Measurements from ENCODE around the gene SELENBP1.
A peak's percentile ranks its signal among the peaks of the same experiment; 100 is the strongest.
"Not testable (repeated sequence)": the region's sequence is repeated elsewhere in the genome, so short reads cannot be mapped to it uniquely, and the experiment has no call there.

Gene SELENBP1

DNA sequence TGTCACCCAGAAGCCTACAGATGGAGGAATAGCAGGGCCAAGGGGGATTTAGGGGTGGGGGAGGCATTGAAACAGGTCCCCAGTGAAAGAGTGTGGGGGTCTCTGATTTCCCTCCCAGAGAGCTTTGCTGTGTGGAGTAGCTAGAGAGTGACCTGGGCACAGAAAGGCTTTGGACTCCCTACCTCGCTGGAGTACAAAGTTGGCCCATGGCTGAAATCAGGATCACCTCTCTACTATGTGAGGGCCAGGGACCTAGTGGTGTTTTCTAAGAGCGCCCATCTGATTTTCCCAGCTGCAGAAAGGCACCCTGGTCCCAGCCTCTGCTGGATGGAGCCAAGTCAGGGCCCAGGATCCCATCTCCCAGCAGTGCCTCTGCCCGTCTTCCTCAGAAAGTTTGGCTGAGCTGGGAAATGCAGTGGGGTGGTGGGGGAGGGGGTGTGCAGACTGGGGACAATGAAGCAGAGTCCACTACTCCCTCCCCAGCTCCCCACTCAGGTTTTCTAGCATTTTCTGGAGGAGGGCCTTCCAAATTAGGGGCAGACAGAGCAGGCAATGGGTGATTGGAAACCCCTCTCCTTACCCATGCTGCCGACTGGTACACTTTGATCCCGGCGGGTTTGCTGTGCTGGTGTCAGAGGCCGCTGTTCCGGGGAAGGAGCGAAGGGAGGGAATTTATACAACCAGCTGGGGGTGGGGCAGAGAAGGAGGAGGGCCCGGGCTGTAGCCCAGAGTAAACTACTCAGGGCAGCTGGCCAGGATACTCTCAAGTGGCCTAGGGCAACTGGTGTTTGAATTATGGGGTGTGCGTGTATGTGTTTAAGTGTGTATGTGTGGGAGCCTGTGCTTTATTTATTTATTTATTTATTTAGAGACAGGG lies at the start of gene SELENBP1:
SELENBP1 (minus strand) TSS at position 648 of the 877 bp plus-strand sequence; CDS start at position 584, 64 bp downstream.
- DNase-seq, result no peak

GRCh38 chr1:151419819-151420218 lies 47.3 kb upstream of the SELENBP1 start:
- no peak for DNase-seq

DNA sequence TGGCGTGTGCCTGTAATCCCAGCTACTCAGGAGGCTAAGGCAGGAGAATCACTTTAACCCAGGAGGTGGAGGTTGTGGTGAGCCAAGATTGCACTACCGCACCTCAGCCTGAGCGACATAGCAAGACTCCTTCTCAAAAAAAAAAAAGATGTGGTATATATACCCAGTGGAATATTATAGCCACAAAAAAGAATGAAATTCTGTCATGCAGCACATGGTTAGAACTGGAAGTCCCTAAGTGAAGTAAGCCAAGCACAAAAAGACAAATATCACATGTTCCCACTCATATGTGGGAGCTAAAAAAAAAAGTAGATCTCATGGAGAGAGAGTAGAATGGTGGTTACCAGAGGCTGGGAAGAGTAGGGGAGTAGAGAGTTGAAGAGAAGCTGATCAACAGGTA lies 45.6 kb upstream of the SELENBP1 start:
- DNase-seq, result no peak

DNA sequence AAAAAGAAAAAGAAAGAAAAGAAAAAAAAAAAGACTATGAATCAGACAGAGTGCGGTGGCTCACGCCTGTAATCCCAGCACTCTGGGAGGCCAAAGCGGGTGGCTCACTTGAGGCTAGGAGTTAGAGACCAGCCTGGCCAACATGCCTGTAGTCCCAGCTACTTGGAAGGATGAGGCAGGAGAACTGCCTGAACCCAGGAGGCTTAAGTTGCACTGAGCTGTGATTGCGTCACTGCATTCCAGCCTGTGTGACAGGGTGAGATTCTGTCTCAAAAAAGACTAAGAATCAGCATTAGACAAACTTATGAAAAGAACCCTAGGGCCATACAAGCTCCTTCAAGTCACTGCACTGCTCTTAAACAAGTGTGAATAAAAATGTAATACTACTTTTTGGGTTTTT lies 43.7 kb upstream of the SELENBP1 start:
- DNase-seq, result no peak

- no peak for DNase-seq
Observed at GRCh38 chr1:151411884-151412283, 39.4 kb upstream of the SELENBP1 start.

DNA sequence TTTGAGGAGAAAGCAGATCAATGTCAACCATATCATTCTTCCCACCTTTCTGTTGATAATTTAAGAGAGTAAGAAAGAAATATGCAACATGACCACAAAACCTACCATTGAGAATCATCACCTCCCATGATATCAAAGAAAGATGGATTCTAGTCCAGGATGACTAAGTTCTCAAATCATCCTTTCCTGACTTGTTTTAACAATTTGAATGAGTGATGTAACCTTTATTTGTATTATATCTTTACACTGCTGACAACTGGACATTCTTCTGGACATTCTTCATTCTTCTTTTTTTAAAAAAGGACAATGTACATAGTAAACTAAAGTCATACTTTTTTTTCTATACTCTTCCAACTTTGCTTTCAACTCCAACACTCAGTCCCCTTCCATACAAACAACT lies 36.4 kb upstream of the SELENBP1 start:
- no peak for DNase-seq

- no peak for DNase-seq
Observed at GRCh38 chr1:151407304-151407703, 34.8 kb upstream of the SELENBP1 start.

DNA sequence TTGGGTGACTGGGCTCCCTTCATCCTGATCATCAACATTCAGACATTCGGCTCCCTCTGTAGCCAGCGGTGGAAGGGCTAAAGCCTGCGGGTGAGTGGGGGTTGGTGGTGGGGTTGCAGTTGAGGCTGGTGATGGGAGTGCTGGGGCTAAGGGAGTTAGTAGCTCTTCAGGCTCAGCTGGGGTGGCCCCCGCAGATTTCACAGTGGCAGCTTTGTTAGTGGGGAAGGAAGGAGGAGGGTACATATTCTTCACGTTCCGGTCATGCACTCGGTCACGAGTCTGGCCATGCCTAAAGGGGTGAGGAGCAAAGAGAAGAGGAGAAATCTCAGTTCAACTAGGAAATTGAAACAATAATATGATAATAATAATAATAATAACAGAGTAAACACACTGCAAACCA lies 33.7 kb upstream of the SELENBP1 start:
- DNase-seq, result no peak

DNA sequence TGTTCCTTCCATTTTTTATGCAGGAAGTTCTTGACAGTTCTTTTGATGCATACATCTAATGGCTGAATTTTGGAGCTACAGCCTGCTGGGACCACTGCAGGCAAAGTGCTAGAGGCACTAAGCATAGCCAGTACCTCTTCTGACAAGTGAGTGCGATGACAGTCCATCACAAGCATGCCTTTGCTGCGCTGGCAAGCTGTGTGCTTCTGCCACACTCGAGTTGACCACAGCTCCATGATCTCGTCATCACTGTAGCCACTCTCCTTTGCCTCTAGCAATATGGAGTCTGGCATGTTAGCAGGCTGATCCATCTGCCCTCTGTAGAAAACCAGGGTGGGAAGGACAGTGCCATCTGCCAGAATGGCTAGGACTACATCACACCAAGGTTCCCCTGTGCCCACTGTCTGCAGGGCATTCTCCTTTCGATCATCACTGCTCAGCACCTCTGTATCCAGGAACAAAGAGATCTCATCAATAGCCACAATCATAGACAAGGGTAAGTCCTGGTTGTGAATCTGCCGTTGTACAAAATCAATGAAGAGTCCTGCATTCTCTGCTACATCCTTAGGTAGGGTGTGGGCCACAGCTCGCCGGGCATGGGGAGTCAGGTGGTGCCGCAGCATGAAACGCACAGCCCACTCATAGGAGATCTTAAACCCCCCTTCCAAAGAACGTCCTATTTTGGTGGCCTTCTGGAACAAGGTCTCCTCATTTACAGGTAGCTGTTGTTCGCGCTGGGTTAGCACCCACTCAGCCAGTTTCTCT lies 32.9 kb upstream of the SELENBP1 start:
- no peak for DNase-seq

GRCh38 chr1:151403612-151404011 lies 31.1 kb upstream of the SELENBP1 start:
- no peak for DNase-seq

GRCh38 chr1:151402764-151403163 lies 30.3 kb upstream of the SELENBP1 start:
- DNase-seq, result no peak

DNA sequence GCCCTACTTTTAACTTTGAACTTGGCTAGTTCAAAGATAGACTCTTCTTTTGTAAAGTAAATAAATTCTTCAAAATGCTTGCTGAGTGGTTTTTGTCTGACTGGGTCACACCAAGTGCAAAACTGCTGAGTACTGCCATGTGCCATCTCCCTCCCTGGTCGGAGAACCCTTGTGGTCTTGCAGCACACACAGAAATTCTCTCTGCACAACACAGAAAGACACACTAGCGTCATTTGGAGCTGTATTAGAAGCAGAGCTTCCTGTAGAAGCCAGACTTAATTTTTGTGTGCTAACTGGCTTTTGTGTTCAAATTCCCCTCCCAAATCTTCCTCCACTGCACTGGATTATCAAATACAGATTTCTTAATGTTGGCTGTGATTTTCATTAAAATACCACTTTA lies 29.4 kb upstream of the SELENBP1 start:
- no peak for DNase-seq

DNA sequence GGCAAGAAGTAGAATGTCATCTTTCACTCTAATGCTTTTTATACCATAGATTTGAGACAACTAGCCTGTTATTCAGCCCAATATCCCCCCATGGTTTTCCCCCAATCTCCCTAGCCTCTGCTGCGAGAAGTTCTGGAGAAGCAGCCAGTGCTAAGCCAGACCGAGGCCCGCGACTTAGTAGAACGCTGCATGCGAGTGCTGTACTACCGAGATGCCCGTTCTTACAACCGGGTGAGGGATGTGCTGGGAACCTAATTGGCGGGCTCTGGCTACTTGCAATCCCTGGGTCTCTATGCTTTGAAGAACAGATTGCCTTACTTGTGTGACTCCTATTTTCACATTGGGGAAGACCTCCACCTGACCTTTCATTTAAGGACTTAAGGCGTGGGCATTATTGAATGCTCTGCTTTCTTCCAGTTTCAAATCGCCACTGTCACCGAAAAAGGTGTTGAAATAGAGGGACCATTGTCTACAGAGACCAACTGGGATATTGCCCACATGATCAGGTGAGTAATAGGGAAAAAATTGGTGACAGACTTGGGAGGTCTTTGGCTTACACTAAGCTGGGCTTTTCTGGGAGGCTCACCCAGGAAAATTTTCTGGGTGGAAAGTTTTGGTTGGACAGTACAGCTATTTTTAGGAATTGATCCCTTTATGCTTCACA lies 28.8 kb upstream of the SELENBP1 start:
- no peak for DNase-seq

- DNase-seq, result peak; percentile 91
Observed at GRCh38 chr1:151399324-151400171, 27.0 kb upstream of the SELENBP1 start, which contains the start of gene PSMB4. Gene PSMB4 (plus strand): TSS chr1:151399573. CDS start chr1:151399588, 15 bp downstream.

DNA sequence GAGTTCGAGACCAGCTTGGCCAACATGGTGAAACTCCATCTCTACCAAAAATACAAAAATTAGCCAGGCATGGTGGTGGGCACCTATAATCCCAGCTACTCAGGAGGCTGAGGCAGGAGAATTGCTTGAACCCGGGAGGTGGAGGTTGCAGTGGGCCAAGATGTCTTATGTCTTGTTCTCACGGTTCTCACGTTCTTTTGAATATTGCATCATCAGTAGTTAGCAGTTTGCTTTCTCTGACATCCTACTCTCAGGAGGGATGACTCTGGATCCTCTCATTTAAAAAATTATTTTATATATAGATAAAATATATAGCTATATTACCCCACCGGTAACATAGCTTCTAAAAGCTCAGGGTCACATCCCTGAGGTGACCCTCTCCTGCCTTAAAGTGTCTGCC lies 23.8 kb upstream of the SELENBP1 start:
- DNase-seq, result not testable (repeated sequence)

- no peak for DNase-seq
Observed at GRCh38 chr1:151393583-151393982, 21.1 kb upstream of the SELENBP1 start.

GRCh38 chr1:151391079-151391563 lies 18.6 kb upstream of the SELENBP1 start:
- DNase-seq, result no peak

GRCh38 chr1:151390221-151391078 lies 17.9 kb upstream of the SELENBP1 start:
- not testable (repeated sequence) for DNase-seq

- no peak for DNase-seq
Observed at GRCh38 chr1:151386002-151386401, 13.5 kb upstream of the SELENBP1 start.

DNA sequence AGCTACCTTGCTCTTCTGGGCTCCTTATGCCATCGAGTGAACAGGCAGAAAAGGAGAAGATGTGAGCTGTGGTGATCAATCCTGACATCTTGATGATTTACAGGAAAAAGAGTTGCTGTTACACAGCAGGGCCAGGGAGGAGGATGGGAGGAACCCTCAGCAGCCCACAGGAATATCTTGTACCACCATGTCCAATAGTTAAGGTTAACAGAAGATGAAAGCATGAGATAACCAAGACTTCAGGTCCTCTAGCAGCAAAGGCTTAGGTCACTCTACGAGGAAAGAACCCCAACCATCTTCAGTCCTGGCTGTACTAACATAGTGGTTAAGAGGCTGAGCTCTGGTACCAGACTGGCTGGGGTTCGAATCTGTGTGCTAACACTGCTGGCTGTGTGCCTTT lies 12.1 kb upstream of the SELENBP1 start:
- no peak for DNase-seq
